ENCODE data around the gene ZNF181.

DNA sequence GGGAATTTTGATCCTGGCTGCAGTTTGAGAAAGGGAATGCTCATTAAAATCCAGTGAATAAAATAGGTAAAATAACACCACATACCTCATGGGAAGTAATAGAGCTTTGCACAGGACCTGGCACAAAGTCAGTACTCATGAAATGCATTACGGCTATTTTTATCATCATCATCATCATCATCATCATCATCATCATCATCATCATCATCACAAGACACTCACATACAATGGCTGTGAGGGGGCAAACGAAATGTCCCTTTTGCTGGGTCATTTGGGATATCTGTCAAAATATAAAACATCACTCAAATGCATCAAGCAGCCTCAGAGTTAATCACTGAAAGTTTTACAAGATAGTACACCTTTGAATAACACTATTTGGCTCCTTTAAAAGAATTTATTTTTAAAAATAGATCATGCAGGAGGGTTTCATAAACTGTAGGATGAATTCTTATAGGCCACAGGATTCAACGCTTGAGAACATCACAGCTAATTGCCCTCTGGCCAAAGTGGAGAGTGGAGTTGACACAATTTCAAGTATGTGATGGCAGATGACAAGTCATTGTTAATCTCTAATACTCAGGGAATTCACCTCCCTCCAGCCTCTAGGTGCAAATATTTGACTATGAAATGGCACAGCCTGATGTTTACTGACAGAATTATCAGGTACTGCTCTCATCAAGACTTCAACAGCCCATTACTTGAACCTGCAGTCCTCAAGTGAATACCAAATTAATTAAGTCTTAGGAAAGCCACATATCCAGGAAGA, 53.2 kb downstream of the ZNF181 start:
- no peak for TF ChIP-seq ESRRG (CRISPR knock-in tag; IDR thresholded peaks at IDR 0.05)
- no peak for TF ChIP-seq ZC3H10 (CRISPR knock-in tag; IDR thresholded peaks at IDR 0.05)
- TF ChIP-seq ZFP30 (CRISPR knock-in tag; IDR thresholded peaks at IDR 0.05) = no peak
- TF ChIP-seq, protein P1, sequence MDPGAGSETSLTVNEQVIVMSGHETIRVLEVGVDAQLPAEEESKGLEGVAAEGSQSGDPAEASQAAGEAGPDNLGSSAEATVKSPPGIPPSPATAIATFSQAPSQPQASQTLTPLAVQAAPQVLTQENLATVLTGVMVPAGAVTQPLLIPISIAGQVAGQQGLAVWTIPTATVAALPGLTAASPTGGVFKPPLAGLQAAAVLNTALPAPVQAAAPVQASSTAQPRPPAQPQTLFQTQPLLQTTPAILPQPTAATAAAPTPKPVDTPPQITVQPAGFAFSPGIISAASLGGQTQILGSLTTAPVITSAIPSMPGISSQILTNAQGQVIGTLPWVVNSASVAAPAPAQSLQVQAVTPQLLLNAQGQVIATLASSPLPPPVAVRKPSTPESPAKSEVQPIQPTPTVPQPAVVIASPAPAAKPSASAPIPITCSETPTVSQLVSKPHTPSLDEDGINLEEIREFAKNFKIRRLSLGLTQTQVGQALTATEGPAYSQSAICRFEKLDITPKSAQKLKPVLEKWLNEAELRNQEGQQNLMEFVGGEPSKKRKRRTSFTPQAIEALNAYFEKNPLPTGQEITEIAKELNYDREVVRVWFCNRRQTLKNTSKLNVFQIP (CRISPR knock-in tag; IDR thresholded peaks at IDR 0.05; ENCODE audit: borderline replicate concordance, low read depth) = no peak
- TF ChIP-seq ISL1 (CRISPR knock-in tag; IDR thresholded peaks at IDR 0.05) = no peak
- TF ChIP-seq ZFP3 (CRISPR knock-in tag; IDR thresholded peaks at IDR 0.05) = no peak
- no peak for TF ChIP-seq OSR1 (CRISPR knock-in tag; IDR thresholded peaks at IDR 0.05)
- TF ChIP-seq RARB (CRISPR knock-in tag; IDR thresholded peaks at IDR 0.05) = no peak
- TF ChIP-seq, protein P2, sequence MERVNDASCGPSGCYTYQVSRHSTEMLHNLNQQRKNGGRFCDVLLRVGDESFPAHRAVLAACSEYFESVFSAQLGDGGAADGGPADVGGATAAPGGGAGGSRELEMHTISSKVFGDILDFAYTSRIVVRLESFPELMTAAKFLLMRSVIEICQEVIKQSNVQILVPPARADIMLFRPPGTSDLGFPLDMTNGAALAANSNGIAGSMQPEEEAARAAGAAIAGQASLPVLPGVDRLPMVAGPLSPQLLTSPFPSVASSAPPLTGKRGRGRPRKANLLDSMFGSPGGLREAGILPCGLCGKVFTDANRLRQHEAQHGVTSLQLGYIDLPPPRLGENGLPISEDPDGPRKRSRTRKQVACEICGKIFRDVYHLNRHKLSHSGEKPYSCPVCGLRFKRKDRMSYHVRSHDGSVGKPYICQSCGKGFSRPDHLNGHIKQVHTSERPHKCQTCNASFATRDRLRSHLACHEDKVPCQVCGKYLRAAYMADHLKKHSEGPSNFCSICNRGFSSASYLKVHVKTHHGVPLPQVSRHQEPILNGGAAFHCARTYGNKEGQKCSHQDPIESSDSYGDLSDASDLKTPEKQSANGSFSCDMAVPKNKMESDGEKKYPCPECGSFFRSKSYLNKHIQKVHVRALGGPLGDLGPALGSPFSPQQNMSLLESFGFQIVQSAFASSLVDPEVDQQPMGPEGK (CRISPR knock-in tag; IDR thresholded peaks at IDR 0.05; ENCODE audit: borderline replicate concordance) = no peak
- no peak for TF ChIP-seq CSDC2 (CRISPR knock-in tag; IDR thresholded peaks at IDR 0.05)
- TF ChIP-seq, protein P3, sequence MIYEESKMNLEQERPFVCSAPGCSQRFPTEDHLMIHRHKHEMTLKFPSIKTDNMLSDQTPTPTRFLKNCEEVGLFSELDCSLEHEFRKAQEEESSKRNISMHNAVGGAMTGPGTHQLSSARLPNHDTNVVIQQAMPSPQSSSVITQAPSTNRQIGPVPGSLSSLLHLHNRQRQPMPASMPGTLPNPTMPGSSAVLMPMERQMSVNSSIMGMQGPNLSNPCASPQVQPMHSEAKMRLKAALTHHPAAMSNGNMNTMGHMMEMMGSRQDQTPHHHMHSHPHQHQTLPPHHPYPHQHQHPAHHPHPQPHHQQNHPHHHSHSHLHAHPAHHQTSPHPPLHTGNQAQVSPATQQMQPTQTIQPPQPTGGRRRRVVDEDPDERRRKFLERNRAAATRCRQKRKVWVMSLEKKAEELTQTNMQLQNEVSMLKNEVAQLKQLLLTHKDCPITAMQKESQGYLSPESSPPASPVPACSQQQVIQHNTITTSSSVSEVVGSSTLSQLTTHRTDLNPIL (CRISPR knock-in tag; IDR thresholded peaks at IDR 0.05; ENCODE audit: low read depth) = no peak
- no peak for TF ChIP-seq ARNTL (CRISPR knock-in tag; IDR thresholded peaks at IDR 0.05; ENCODE audit: borderline replicate concordance, low read depth)
- no peak for TF ChIP-seq ZNF565 (CRISPR knock-in tag; conservative IDR thresholded peaks at IDR 0.05; ENCODE audit: low read depth)
